MM.1S (cell line): Measurements from ENCODE around the gene TTLL9.

Experiments
- EZH2 ChIP-seq: fragments of 300-600 bp; sonication (generic); optimal IDR thresholded peaks from 2 replicates; pipeline ENCODE3; 2017; ENCODE audit warnings: low read depth, mild to moderate bottlenecking, antibody characterized with exemption, low read length, mixed read lengths
- EZH2phosphoT487 ChIP-seq: fragments of 300-600 bp; sonication (generic); IDR thresholded peaks from 2 replicates; pipeline ENCODE4 v1.6.1; 2018; ENCODE audit warnings: antibody characterized with exemption, low read length
- TF ChIP-seq, protein P1 (sequence below): fragments of 300-600 bp; sonication (generic); IDR thresholded peaks from 2 replicates; pipeline ENCODE4 v1.5.1; 2016; ENCODE audit warnings: antibody characterized with exemption, low read length, mixed read lengths

DNA sequence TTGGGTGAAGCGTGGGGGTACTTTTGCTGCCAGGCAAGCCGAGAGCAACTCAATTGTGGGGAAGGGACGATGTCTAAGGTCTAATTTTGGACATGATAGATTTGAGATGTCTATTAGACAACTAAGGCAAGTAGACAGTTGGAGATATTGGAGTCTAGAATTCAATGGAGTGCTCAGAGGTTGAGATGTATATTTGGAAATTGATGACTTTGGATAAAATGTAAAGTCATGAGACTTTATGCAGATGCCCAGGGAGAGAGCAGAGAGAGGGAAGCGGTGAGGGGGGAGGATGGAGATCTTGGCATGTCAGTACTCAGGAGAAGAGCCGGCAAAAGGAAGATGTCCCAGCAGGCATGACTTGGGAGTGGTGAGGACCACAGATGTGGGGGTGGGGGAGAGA, 44.4 kb upstream of the TTLL9 start:
- TF ChIP-seq, protein P1, sequence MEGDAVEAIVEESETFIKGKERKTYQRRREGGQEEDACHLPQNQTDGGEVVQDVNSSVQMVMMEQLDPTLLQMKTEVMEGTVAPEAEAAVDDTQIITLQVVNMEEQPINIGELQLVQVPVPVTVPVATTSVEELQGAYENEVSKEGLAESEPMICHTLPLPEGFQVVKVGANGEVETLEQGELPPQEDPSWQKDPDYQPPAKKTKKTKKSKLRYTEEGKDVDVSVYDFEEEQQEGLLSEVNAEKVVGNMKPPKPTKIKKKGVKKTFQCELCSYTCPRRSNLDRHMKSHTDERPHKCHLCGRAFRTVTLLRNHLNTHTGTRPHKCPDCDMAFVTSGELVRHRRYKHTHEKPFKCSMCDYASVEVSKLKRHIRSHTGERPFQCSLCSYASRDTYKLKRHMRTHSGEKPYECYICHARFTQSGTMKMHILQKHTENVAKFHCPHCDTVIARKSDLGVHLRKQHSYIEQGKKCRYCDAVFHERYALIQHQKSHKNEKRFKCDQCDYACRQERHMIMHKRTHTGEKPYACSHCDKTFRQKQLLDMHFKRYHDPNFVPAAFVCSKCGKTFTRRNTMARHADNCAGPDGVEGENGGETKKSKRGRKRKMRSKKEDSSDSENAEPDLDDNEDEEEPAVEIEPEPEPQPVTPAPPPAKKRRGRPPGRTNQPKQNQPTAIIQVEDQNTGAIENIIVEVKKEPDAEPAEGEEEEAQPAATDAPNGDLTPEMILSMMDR, result no peak
- TF ChIP-seq EZH2, result no peak
- TF ChIP-seq EZH2phosphoT487, result no peak
